HG02884 (cell line): Measurements from ENCODE around the gene SUPT3H.
"Not testable (repeated sequence)": the region's sequence is repeated elsewhere in the genome, so short reads cannot be mapped to it uniquely, and the experiment has no call there.

Source experiments
- ATAC-seq: cut with Tn5 transposase; IDR thresholded peaks from one replicate; pipeline ENCODE4 v1.9.1; 2021; ENCODE audit warnings: mild to moderate bottlenecking, moderate library complexity; ENCODE audit not compliant: unreplicated experiment

SUPT3H gene

DNA sequence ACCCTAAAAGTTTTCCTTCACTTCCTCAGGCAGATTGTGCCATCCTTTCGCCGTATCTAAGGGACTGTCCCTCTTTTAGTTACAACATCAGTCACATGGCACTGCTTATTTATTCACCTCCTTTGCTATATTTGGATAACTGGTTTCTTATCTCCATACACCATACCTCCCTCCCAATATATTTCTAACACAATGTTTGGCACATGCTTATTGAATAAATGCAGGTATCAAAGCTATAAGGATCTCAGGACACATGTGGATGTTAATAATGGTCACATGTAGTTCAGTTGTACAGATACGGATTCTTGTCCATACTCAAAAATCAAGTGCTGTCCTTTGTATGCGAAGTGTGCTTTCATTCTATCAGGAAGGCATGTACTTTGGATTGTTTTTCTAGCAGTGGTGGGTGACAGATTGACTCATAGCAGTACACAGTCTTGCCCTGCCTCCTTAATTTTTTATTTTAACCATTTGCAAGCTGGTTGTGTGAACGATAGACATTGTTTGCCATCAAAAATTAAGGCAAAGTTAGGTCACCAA is 456.7 kb downstream of the SUPT3H start:
- no peak for ATAC-seq

GRCh38 chr6:44918671-44919296 is 458.9 kb downstream of the SUPT3H start:
- no peak for ATAC-seq

DNA sequence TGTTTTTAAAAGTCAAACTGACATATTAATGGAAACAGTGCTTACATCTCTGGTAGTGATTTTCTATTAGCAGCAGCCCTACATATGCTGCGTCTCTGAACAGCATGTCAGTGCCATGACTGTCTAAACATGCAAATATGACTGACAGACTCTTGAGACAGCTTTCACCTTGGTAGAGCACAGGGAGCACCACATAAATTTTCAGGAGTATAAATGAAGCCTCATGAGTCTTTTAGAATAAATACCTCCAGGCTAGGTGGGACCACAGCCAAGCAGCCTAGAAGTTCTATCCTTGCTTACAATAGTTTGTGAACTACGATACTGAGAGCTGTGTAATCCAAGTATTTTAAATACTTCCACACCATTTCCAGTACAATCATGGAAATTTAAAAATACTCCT is 460.3 kb downstream of the SUPT3H start:
- no peak for ATAC-seq

- no peak for ATAC-seq
Observed at GRCh38 chr6:44915111-44915510, 462.6 kb downstream of the SUPT3H start.

DNA sequence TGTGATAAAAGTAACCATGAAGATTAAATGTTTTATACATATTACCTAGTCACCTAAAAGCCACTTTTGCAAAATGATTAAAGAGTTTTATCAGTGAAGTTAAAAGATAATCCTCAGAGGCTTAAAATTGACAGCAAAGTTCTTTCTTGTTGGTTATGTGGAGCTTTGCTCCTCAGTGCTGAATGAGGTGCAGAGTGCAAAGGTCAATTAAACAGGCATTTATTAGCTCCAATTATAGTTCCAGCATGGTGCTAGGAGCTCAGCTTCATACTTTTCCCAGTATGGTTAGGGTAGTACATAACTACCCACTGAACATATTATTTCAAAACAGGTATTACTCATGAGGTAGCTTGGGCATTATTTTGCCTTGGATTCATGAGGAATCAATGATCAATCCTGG is 463.6 kb downstream of the SUPT3H start:
- no peak for ATAC-seq

DNA sequence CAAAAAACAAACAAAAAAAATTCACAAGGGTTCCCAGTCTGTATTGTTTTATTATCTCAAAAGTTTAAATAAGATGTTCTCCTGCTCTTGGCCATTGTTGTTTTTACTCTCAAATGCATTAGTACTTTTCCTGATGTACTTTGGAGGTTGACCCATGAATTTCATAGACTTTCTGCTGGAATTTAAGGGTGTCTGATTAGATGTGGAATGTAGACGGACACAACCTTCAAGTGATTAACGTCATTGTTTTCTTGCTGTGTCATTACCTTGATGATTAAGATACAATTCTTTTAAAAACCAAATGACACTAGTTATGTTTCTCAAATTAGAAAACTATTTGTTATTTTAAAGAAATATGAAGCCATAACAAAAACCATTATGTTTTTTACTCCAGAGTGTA is 471.0 kb downstream of the SUPT3H start:
- no peak for ATAC-seq

DNA sequence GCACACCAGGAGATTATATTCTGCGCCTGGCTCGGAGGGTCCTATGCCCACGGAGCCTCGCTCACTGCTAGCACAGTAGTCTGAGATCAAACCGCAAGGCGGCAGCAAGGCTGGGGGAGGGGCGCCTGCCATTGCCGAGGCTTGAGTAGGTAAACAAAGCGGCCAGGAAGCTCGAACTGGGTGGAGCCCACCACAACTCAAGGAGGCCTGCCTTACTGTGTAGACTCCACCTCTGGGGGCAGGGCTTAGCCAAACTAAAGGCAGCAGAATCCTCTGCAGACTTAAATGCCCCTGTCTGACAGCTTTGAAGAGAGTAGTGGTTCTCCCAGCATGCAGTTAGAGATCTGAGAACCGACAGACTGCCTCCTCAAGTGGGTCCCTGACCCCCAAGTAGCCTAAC is 477.4 kb downstream of the SUPT3H start:
- ATAC-seq: not testable (repeated sequence)

DNA sequence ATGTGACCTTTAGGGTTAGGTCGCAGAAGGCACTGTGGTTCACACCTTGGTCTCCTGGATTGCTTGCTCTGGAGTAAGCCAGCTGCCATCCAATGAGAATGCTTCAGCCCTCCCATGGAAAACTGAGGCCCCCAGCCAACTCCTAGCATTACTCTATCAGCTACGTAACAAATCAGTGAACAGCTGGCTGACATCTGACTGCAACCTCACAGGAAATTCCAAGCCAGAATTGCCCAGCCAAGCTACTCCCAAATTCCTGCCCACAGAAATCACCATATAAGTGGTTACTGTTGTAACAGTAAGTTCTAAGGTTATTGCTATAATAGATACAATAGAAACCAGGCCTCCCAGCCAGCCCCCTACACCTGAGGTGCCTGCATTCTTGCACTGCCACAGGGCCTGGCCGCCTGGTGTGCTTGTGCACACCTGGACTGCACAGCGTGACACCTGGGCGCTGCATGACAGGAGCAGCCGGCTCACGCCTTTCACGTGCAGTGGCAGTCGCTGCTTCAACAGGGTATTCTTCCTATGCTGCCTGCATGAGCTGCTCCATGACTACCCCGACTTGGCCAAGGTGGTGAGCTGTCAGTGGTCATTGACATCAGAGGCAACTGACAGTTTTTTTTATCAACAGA is 479.3 kb downstream of the SUPT3H start:
- ATAC-seq: no peak

- ATAC-seq: no peak
Observed at GRCh38 chr6:44897316-44897715, 480.4 kb downstream of the SUPT3H start.

- no peak for ATAC-seq
Observed at GRCh38 chr6:44896701-44897100, 481.0 kb downstream of the SUPT3H start.

DNA sequence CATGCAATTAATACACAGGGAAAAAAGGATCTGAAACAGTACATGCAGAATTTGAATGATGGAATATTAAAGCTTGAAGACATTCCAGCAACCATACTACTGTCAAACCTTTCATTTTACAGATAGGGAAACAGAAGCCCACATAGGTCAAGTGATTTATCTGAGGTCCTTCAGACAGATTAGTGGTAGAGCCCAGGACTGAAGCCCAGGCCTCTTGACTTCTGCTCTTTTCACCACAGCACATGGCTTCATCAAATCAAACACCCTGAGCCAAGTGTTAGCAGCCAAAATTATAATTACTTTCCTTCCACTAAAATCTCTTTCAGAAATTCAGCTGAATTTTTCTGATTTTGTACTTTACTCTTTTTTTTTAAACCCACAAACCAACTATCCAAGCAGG is 485.2 kb downstream of the SUPT3H start:
- no peak for ATAC-seq

- not testable (repeated sequence) for ATAC-seq
Observed at GRCh38 chr6:44879071-44879470, 498.7 kb downstream of the SUPT3H start.

DNA sequence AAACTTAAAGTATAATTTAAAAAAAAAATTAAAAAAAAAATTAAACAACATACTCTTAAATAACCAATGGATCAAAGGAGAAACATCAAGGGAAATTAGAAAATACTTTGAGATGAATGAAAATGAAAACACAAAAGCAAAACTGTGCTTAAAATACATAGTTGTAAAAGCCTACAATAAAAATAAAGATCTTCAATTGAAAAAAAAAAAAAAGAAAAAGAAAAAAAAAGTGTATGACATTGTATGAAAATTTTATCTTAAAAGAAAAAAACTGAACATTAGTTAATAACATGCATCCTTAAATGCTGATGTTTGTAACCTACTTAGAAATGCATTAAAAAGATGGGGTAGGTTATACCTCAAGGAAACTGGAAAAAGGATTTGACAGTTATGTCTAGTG is 501.1 kb downstream of the SUPT3H start:
- ATAC-seq: not testable (repeated sequence)

DNA sequence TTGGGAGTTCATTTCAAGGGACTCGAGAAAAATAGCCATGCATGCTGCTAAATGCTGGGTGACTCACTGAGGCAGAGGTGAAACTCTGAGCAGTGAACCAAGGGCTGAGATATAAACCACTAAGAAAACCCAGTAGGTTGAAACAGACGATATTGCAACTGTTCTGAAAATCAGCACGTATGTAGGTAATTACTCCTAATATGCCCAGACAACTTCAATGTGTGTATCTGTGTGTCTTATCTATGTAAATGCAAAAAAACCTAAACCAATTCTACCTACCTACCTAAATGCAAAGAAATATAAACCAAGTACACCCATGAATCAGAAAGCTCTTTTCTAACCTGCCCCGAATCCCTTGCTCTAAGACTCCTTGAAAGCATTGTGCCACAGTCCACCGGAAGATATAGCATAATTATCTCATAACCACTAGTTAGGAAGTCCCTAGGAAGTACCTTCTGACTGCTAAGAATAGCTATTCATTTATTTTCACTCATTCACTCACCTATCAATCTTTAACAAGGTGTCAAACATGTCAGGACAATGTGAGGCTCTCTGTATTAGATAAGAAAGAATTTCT is 508.3 kb downstream of the SUPT3H start:
- peak; percentile 66 for ATAC-seq

DNA sequence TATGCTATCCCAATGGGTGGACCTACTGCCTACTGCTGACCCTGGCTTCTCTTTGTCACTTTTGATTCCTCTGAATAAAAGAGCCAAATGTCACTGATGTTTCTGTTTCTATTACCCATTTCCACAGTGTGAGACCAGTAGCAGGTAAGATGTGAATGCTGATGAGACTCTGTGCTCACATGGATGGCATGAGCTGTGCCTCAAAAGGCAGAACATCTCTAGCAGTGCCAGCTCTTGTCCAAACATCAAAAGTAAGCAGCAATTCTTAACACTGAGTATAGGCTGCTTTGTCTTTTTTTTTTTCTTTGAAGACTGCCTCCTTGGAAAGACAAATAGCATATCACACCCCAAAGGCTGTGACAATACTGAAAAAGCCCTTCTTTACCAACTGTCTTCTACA is 508.8 kb downstream of the SUPT3H start:
- peak; percentile 8 for ATAC-seq

DNA sequence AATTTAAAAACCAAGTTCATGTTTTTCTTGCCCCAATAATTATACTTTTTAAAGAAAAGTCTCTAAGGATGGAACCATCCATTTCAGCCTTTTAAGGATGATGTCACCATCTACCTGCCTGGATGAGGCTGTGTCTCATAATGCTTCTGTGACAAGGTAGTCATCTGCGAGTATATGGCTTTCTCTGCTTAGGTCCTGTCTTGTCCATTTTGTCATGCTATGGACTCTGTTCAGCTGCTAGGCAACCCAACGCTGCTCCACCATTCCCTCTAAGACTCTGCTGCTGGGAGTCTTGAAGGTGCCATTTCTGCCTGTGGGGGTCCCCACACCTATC is 509.4 kb downstream of the SUPT3H start:
- peak; percentile 45 for ATAC-seq

- peak; percentile 72 for ATAC-seq
Observed at GRCh38 chr6:44867571-44868334, 510.0 kb downstream of the SUPT3H start.

DNA sequence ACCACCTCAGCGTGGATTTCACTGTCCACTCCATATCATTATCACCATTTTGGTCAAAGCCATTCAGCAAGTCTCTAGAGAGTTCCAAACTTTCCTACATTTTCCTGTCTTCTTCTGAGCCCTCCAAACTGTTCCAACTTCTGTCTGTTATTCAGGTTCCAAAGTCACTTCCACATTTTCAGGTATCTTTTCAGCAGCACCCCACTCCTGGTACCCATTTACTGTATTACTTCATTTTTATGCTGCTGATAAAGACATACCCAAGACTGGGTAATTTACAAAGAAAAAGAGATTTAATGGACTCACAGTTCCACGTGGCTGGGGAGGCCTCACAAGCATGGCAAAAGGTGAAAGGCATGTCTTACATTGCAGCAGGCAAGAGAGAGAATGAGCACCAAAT is 512.5 kb downstream of the SUPT3H start:
- not testable (repeated sequence) for ATAC-seq

DNA sequence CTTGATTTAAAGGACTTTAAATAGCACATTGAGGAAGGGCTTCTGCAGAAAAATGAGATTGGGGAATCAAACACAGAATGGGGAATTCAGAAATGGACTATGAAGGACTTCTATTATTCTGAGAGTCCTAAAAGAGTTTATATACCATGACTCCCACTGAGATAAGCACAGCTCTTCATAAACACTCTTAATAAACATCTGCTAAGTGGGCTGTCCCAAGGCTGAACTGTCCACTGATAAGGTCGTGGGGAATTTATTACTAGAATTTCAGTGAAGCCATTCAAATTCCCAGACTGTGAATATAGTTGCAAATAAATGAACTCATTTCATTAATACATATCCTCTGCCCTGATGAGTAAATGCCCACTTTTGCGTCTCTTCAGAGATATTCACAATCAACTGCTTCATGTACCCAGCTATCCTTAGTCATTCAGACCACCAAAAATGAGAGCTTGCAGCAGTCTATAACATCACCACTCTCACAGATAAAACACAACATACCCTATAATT is 517.8 kb downstream of the SUPT3H start:
- ATAC-seq: no peak

GRCh38 chr6:44858998-44859397 is 518.7 kb downstream of the SUPT3H start:
- no peak for ATAC-seq

- no peak for ATAC-seq
Observed at GRCh38 chr6:44856479-44856878, 521.3 kb downstream of the SUPT3H start.
